HuH-7.5 (cell line): ENCODE data around the gene TXNRD1.
"Not testable (repeated sequence)": the region's sequence is repeated elsewhere in the genome, so short reads cannot be mapped to it uniquely, and the experiment has no call there.

Experiments
- DNase-seq: peaks from one replicate; pipeline ENCODE4 v3.0.0; 2011; ENCODE audit warnings: low spot score

Gene TXNRD1

DNA sequence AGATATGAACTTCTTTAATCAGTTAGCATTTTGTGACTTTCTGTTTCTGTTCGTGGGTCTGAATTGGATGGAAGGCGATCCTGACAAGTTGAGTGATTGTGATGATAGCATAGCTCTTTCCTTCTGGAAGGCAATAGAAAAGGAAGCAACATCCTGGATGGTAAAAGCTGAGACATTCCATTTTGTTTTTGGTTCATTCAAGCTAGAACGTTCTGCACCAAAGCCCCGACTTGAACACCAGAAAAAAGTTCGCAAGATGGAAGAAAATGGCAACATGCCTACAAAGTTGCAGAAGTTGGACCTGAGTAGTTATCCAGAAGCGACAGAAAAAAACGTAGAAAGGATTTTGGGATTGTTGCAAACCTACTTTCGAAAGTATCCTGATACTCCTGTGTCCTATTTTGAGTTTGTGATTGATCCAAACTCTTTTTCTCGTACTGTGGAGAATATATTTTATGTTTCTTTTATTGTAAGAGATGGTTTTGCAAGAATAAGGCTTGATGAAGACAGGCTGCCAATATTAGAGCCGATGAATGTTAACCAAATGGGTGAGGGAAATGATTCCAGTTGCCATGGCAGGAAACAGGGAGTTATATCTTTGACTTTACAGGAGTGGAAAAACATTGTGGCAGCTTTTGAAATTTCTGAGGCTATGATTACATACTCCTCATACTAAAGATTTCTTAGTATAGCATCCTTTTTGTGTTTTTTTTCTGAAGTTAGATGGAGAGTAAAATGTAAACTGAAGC, 88.9 kb downstream of the TXNRD1 start:
- no peak for DNase-seq

GRCh38 chr12:104305349-104305748, 89.8 kb downstream of the TXNRD1 start:
- DNase-seq: no peak

DNA sequence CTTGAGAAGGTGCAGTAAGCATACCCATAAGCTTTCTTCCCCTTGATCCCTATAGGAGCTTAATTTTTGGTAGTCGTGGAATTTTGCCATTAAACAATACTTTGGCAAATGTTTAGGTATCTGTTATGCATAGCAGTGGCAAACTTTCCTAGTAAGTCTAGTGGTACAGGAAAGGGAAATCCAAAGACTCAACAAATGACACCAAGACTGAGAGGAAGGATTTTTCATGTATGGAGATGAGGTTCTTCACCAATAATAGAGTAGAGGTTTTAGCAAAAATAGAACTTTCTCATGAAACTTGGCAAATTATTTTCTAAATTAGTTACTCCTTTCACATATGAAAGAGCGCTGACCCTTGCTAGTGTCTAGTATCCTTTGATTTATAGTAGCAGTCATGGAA, 90.8 kb downstream of the TXNRD1 start:
- no peak for DNase-seq

DNA sequence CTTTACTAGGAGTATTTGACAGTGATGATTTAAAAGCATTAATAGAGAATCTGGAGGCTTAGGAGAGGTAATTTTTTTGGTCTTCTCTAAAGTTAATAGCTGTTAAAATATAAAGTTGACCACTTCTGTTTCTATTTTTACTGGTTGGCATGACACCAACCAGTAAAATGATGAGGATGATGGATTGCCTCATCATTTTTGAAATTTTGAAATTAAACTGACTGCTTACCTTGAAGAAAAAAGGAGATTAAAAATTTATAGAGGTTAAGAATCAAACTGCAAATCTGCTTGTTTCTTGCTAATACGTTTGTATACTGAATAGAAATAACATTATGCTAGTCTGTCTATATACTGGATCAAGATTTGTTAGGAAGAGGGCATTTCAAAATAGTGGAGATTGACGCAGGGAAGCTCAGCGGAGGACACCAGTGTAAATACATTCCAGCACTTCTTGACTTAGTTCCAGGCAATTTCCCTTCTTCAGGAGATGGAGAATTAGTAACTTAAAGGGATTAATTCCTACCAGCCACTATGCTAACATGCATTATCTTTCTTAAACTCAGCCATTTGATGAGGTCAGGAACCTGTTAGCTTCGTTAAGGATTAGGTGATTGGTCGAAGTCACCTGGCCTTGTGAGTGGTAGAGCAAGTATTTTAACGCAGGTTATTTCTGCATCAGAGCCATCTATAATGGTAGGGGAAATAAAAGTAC, 91.5 kb downstream of the TXNRD1 start:
- no peak for DNase-seq

- no peak for DNase-seq
Measured at GRCh38 chr12:104307655-104308000, 92.0 kb downstream of the TXNRD1 start.

DNA sequence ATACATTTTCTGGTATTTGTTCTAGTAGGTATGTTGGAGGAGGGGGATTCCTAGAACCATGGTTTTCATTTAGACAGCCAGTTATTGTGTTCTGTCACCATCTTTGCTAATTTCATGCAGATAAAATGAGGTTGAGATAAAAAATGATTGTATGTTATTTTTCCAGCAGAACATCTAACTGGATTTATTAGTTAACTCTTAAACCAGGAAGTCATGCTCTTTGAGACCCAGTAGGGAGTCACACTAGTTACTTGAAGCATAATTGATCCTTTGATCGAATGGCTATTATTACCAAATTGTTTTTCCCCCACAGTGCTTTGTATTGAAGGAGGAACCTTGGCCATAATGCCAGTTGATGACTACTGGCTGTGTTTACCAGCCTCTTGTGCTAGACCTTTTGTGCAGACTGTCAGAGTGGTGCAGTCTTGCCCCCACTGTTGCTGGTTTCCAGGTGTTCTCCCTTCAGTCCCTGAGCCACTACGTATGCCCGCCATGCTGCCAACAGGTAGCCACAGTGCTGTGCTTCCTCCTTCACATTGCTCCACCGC, 93.9 kb downstream of the TXNRD1 start:
- DNase-seq: no peak

- DNase-seq: no peak
Measured at GRCh38 chr12:104310751-104311633, 95.4 kb downstream of the TXNRD1 start.

DNA sequence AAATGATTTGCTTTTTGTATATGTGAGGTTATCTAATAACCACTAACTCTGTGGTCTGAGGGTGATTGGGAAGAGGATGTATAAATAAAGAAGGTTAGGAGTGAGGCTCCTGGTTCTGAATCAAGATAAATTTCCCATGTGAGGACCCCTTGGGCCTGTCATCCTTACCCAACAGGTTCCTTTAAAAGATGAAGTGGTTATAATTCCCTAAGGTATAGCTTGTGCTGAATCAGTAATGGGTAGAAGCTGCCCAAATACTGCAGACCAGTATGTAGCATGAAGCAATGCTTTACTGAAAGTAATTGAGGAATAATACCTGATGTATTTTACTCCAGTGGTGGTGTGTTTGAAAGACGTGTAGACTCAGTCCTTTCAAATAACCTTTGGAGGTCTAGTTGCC, 96.6 kb downstream of the TXNRD1 start:
- DNase-seq: no peak

DNA sequence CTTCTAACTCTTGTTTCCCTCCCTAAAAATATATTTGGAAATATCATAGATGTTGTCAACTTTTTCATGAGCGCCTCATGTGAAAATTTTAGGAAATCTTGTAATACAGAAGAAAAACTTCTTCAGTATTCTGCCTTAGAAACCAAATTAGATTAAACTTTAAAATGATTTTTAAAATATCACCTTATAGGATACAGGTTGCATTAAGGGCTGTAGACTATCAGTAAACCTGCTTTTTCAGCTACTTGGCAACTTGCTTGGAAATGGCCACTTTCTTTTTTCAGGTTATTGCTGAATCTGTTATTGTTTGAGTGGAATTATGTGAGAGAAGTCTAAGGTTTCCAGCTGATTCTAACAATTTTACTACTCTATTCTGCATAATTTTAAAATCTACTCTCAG, 97.1 kb downstream of the TXNRD1 start:
- DNase-seq: no peak

DNA sequence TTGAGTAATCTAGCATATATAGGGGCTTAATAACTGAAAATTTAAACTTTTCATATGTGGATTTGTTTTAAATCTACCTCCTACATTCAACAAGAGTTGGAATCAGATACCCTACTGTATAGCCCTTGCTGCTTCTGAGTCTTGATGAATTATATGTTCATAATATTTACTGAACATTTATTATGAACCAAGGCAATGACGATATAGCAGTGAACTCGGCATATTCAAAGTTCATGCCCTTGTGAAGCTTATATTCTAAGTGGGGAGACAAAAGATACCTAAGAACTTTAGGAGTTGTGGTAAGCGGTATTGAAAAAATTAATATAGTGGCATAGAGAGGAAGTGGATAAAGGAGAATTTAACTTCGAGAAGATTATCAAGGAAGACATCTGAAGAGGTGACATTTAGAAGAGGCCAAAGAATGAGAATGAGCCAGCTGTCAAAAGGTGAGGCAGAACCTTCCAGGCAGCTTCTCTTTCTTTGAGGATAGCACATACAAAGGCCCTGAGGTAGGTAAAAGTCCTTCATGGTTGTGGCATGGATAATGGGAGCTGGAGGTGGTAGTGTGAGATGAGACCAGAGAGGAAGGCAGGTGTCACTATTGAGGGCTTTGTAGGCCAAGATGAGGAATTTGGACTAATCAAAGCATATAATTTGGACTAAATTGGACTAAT, 98.1 kb downstream of the TXNRD1 start:
- no peak for DNase-seq

DNA sequence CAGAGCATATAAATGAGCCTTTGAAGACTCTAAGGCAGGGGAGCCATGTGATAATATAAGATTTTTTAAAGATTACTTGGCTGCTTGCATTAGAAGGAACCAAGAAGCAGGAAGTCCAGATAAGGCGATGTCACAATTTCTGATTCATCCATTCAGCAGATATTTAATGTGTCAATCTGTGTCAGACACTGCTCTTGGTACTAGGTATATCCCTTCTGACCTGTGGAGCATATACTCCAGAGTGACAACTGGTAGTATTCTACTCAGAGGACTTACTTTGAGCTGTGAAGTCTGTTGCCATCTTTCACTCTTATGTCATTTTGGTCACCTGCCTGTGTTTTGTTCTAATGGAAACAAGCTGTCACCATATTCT, 98.6 kb downstream of the TXNRD1 start:
- DNase-seq: no peak

GRCh38 chr12:104315326-104316224, 100.0 kb downstream of the TXNRD1 start:
- no peak for DNase-seq

DNA sequence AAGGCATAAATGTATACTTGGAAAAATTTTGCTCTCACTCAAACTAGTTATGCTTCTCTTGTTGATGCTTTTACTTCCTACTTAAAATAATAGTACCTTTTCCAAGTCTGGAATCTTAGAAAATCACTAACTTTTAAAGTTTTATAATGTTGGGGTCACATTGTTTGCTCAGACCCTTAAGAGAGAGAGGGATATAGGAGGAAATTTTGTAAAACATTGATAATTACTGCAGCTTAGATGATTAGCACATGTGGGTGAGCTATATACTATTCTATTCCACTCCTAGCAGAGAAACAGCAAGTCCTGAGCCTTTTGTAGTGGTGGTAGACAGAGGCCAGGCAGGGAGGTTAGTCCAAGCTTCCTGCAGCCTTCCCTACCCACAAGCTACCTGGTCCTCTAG, 101.4 kb downstream of the TXNRD1 start:
- DNase-seq: no peak

- DNase-seq: no peak
Measured at GRCh38 chr12:104317538-104318210, 102.1 kb downstream of the TXNRD1 start.

DNA sequence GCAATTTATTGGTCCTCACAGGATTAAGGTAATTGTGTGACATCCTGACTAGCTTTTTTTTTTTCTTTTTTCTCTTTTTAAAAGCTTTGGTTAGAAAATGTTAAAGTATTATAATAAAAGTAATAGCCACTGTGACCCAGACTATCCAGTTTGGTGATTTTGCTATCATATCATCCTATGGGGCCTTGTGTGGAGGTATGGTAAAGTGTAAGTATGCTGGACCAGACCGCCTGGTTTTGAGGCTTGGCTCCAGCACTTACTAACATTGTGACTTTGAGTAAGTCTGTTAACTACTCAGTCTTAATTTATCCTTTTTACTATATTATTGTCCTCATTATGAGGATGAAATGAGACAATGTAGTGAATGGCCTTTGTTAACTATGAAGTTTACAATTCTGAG, 103.4 kb downstream of the TXNRD1 start:
- DNase-seq: no peak

DNA sequence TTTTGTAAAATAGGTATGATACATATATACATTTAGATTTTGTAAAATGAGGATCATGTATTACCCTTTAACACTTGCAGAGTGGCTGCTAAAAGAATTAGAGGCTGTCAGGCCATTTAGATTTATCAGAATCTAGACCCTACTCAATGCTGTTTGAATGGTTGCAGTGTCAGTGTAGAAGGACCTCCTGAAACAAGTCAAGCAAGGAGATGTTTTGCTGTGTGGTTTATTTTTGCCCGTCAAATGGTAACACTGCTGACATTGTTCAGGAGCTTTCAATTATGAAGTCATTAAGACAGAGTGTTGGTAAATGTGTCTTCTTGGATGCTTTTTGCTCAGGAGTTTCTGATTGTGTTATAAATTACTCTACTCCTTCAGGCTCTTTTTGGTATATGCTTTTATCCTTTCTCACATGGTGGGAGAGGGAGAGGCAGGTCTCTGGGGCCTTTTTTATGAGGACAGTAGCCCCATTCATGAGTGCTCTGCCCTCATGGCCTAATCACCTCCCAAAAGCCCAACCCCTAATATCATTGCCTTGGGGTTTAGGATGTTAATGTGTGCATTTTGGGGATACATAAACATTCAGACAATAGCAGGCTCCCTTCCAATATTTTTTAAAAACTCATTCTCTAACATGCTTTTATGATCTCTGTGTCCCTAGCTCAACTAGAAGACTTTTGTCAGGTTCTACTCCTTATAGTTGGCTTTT, 104.5 kb downstream of the TXNRD1 start:
- no peak for DNase-seq

DNA sequence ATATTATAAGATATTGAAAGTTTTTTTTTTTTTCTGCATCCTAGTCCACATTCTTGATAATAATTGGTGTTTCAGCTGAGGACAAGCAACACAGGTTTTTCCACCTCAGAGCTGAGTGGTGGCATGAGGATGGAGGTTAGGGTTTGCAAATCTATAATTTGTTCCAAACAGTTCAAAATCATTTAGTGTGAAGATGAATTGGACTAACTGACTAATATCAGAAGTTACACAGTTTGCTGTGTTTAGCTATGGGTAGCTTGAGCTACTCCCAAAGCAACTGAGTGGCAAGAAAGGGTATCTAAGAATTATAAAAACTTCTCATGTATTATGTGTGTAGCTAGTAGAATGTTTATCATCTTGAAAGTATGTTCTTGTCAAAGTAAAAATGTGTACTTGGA, 105.0 kb downstream of the TXNRD1 start:
- DNase-seq: no peak

DNA sequence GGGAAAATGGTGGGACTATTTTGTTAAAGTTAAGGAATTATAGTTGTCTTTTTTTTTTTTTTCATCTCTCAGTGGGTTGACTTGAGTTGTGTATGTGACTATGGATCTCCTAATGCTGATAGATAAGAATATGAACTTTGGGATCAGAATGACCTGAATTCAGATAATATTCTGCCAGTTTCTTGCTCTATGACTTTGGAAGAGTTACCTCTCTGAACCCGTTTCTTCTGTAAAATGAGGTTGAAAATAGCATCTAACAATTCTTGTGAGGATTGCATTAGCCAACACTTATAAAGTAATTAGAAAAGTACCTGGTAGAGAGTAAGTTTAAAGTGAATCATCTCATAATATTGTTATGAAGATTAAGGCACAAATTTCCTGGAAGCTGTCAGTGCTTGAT, 106.4 kb downstream of the TXNRD1 start:
- no peak for DNase-seq

DNA sequence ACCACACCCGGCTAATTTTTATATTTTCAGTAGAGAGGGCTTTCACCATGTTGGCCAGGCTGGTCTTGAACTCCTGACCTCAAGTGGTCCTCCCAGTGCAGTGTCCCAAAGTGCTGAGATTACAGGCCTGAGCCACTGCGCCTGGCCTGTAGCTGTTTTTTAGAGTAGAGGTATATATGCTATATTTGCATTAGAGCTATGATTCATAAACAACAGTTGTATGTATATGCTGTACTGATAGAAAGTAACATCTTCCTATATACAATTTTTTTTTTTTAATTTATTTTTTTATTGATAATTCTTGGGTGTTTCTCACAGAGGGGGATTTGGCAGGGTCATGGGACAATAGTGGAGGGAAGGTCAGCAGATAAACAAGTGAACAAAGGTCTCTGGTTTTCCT, 107.0 kb downstream of the TXNRD1 start:
- not testable (repeated sequence) for DNase-seq

DNA sequence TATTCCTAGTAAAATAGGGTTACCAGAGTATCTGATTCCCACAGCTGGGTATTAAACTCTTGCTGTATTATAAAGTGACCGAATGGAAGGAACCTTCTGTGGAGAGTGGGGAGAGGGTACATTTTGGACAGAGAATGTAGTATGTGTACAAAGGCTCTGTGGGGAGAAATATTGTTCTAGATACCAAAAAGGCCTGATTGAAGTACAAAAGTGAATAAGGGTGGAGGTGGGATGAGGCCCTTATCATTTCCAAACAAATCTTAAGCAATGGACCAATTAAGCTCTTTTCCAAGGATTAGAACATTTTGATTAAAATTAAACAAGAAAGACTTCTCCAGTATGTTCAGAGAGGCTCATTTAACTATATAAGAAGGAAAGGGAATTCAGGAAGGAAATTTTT, 108.3 kb downstream of the TXNRD1 start:
- no peak for DNase-seq
